HG03457 (cell line): Measurements from ENCODE around the gene ATP8B3.
"Not testable (repeated sequence)": the region's sequence is repeated elsewhere in the genome, so short reads cannot be mapped to it uniquely, and the experiment has no call there.

Experiments used
- ATAC-seq: cut with Tn5 transposase; IDR thresholded peaks from one replicate; pipeline ENCODE4 v1.9.1; 2021; ENCODE audit warnings: moderate number of reproducible peaks; ENCODE audit not compliant: unreplicated experiment

ATP8B3 gene

DNA sequence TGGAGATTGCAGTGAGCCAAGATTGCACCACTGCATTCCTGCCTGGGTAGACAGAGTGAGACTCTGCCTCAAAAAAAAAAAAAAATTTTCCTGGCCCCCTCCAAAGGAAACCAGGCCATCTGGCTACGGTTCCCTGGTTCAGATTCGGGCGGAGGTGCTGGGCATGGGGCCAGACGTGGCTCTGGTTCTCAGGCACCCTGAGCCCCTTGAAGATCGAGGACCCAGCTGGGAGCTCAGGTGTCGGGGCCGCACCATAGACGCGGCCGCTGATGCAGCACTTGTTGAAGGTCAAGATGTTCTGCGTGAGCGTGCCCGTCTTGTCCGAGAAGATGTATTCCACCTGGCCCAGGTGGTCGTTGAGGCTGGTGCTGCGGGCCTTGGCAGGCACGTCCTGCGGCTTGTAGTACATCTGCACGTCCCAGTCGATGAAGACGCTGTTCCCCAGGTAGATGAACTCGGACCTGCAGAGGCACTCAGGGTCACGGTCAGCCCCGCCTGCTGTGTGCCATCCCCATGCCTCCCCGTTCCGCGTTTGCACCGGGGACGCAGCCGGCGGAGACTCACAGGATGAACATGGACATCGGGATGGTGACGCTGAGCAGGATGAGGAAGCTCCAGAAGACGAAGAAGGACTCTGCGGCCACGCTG, 12.3 kb downstream of the ATP8B3 start:
- no peak for ATAC-seq

DNA sequence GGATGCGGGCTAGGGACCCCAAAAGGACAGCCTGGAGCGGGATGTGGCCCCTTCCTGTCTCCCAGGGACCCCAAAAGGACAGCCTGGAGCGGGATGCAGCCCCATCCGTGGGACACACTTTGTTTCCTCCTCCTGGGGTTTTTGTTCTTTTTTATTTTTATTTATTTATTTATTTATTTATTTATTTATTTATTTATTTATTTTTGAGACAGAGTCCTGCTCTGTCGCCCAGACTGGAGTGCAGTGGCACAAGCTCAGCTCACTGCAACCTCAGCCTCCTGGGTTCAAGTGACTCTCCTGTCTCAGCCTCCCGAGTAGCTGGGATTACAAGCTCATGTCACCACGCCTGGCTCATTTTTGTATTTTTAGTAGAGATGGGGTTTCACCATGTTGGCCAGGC, 14.8 kb downstream of the ATP8B3 start:
- ATAC-seq: not testable (repeated sequence)

DNA sequence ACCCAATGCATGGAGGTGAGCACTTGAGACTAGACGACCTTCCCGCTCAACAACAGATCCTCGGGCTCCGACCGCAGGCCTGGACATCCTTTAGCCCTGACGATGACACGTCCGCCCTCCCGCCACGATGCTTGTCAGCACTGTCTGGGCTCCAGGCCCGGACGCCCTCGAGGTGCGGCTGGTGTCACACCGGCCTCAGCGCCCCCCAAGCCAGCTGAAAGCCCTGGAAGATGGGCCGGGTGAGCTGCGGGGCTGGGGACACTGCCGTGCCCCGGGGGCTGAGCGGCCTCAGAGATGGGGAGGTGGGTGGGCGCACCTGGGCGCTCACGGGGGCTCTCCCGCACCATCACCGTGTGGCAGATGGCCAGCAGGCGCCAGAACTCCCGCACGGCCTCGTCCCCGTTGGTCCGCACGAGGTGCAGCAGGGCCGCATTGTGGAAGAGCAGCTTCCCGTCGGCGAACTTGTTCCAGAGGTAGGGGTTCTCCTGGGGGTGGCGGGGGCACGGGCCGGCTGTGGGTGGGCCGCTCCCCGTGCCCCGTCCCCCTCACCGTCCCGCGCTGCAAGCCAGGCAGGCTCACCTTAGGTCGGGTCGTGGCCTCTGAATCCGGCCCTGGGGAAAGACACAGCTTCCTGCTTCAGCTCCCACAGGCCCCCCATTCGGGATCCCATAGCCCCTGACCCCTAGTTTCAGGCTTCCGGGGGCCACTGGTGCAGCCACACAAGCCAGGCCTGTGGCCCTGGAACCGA, 15.5 kb downstream of the ATP8B3 start:
- no peak for ATAC-seq

- ATAC-seq: no peak
Observed at GRCh38 chr19:1794424-1795172, 17.5 kb downstream of the ATP8B3 start.

DNA sequence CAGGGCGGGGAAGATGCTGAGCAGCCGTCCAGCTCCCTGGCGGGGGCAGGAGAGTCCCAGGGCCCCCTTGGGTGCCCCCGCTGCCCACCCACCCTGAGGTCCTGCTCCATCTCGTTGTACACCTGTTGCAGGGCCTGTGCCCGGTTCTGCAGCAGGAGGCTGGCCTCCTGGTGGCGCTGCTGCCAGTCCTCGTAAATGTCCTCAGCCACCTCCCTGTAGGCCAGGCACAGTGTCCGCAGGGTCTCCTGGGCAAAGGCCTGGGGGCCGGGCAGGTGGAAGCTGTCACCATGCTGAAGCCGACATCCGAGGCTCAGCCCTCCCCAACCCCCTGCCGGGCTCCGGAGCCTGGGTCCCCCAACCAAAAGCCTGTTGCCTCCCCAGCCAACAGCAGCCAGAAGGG, 20.2 kb downstream of the ATP8B3 start:
- ATAC-seq: no peak

GRCh38 chr19:1790054-1790792, 21.9 kb downstream of the ATP8B3 start:
- no peak for ATAC-seq

- no peak for ATAC-seq
Observed at GRCh38 chr19:1789261-1790041, 22.6 kb downstream of the ATP8B3 start.

DNA sequence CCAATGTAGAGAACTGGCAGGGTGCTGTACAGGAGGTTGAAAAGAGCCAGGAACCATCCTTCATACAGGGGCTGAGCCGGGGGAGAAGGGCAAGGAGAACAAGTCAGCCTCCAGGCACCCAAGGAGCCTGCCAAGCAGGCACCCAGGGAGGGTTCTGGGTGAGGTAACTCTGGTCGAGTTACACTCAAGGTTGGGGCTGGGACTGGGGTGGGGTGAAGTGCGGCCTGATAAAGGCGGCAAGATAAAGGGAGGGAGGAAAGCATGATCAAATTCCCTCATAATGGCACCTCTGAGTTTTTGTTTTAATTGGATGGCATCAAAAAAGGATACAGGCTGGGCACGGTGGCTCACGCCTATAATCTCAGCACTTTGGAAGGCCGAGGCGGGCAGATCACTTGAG, 25.0 kb downstream of the ATP8B3 start:
- ATAC-seq: no peak

- no peak for ATAC-seq
Observed at GRCh38 chr19:1786668-1787067, 25.4 kb downstream of the ATP8B3 start.

- ATAC-seq: no peak
Observed at GRCh38 chr19:1785310-1785709, 26.8 kb downstream of the ATP8B3 start.

DNA sequence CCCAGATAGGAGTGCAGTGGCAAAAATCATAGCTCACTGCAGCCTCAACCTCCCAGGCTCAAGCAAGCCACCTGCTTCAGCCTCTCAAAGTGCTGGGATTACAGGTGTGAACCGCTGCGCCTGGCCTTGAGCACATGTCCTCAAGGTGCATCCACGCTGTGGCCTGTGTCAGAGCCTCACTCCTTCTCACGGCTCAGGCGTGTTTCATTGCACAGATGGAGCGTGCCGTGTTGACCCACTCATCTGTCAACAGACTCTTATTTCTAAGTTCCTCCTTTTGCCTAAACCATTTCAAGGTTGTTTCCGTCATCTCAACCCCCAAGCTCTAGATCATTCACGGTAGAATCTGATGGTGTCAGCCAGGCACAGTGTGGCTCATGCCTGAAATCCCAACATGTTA, 28.2 kb downstream of the ATP8B3 start:
- ATAC-seq: no peak

- no peak for ATAC-seq
Observed at GRCh38 chr19:1783354-1783753, 28.7 kb downstream of the ATP8B3 start.

DNA sequence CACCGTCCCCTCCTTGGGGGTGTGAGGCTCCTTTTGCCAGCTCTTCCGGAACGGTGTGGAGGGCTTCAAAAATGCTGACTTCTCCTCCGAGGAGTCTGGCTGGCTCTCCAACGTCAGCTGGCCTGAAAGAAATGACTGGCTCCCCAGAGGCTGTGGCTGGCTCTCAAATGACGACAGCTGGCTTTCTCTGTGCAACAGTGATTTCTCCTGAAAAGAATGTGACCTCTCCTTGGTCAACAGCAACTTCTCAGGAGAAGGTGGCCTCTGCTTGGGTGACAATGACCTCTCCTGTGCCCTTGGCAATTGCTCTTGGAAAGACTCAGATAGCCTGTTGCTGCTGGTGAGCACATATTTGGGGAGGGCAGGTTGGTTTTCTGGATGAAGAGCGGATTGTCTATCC, 29.6 kb downstream of the ATP8B3 start:
- no peak for ATAC-seq

DNA sequence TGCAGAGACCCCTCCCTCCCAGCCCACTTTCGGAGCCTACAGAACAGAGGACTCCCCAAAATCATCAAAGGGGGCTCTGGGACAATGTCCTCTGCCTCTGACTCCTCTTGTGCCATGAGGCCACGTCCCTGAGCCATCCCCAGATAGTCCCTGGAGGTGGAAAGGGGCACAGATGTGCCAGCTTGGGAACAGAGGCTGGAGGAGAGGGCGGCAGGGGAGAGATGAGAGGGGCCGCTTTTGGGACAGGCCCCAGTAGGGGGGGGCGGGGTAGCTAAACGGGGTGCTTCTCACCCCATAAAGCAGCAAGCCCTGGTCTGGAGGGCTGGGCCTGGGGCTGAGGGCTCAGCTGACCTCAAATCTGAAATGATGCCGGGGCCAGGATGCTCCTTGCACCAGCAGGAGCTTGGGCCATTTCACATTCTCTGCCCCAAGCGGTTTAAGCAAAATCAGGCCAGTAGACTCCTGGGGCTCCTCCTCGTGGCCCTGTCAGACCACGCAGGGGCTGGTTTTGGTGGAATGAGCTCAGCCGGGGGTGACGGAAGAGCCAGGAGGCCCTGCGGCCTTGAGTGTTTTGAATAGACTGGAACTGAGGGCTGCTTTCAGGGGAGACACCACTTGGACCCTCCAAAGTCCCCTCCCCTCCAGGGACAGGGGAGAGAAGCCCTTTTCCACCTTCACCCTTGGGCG, 31.7 kb downstream of the ATP8B3 start:
- no peak for ATAC-seq

DNA sequence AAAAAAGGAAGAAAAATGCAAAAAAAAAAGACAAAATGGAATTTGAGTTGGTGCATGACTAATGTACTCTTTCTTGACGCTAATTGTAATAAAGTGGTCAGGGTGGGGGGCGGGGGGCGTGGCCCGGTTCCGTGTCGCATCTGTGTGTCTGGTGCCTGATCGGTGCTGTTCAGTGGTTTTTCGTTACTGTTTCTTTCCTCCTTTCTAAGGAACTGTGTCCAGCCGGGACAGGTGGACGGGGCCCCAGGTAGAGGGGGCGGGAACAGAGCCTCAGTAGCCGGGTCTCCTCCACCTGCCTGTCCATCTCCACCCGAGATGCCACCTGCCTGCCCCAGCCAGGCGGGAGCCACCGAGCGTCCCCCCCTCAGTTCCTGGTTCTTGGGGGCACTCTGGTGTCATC, 32.5 kb downstream of the ATP8B3 start:
- no peak for ATAC-seq

DNA sequence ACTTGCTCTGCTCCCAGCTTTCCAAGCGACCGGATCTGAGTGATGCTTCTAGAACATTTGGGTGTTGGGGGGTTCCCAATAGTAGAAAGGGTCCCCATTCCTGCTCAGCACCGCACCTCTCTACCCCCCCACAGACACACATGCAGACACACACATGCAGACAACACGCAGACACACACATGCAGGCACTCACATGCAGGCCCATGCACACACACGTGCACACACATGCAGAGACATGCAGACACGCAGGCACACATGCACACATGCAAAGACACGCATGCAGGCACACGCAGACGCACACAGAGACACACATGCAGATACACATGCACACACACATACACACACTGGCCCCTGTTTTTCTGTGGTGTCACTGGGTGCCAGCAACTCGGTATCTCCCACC, 34.9 kb downstream of the ATP8B3 start:
- ATAC-seq: no peak

GRCh38 chr19:1776606-1777147, 35.4 kb downstream of the ATP8B3 start:
- no peak for ATAC-seq

- ATAC-seq: no peak
Observed at GRCh38 chr19:1775951-1776605, 36.0 kb downstream of the ATP8B3 start.
